HG03442 (cell line): Measurements from ENCODE around the gene LAPTM5.
"Not testable (repeated sequence)": the region's sequence is repeated elsewhere in the genome, so short reads cannot be mapped to it uniquely, and the experiment has no call there.

ENCODE experiments used
- ATAC-seq: cut with Tn5 transposase; IDR thresholded peaks from one replicate; pipeline ENCODE4 v1.9.1; 2021; ENCODE audit warnings: mild to moderate bottlenecking, moderate library complexity; ENCODE audit not compliant: unreplicated experiment

LAPTM5 gene

GRCh38 chr1:30773722-30774358 lies 16.3 kb upstream of the LAPTM5 start:
- no peak for ATAC-seq

GRCh38 chr1:30771005-30771404 lies 13.4 kb upstream of the LAPTM5 start:
- no peak for ATAC-seq

- ATAC-seq: no peak
These were observed 12.6 kb upstream of the LAPTM5 start for GRCh38 chr1:30770150-30770549.

GRCh38 chr1:30768830-30769718 lies 11.5 kb upstream of the LAPTM5 start:
- ATAC-seq: no peak

- ATAC-seq: no peak
These were observed 10.7 kb upstream of the LAPTM5 start for GRCh38 chr1:30768159-30768829.

GRCh38 chr1:30766948-30767347 lies 9.4 kb upstream of the LAPTM5 start:
- not testable (repeated sequence) for ATAC-seq

- no peak for ATAC-seq
These were observed 8.2 kb upstream of the LAPTM5 start for GRCh38 chr1:30765556-30766434.

- peak; percentile 51 for ATAC-seq
These were observed 7.5 kb upstream of the LAPTM5 start for GRCh38 chr1:30764939-30765555.

GRCh38 chr1:30764396-30764795 lies 6.8 kb upstream of the LAPTM5 start:
- no peak for ATAC-seq

GRCh38 chr1:30763651-30764248 lies 6.2 kb upstream of the LAPTM5 start:
- ATAC-seq: no peak

GRCh38 chr1:30762930-30763650 lies 5.5 kb upstream of the LAPTM5 start:
- ATAC-seq: no peak

GRCh38 chr1:30762152-30762929 lies 4.8 kb upstream of the LAPTM5 start:
- no peak for ATAC-seq

GRCh38 chr1:30761381-30762151 lies 4.0 kb upstream of the LAPTM5 start:
- ATAC-seq: no peak

GRCh38 chr1:30760596-30761324 lies 3.2 kb upstream of the LAPTM5 start:
- ATAC-seq: no peak

- no peak for ATAC-seq
These were observed 2.2 kb upstream of the LAPTM5 start for GRCh38 chr1:30759718-30760281.

- no peak for ATAC-seq
These were observed 1.3 kb upstream of the LAPTM5 start for GRCh38 chr1:30758785-30759380.
